Stromal cell of bone marrow (primary cell): Measurements from ENCODE around the gene SUMF1.

ENCODE experiments used
- DNase-seq: peaks from one replicate; pipeline ENCODE4 v3.0.0-alpha.2; 2012; ENCODE audit warnings: low read depth

SUMF1 gene

GRCh38 chr3:4497005-4497692, 30.1 kb upstream of the SUMF1 start:
- no peak for DNase-seq

GRCh38 chr3:4496087-4496452, 29.0 kb upstream of the SUMF1 start:
- DNase-seq = no peak

GRCh38 chr3:4495294-4496086, 28.4 kb upstream of the SUMF1 start:
- DNase-seq = no peak

GRCh38 chr3:4494895-4495264, 27.8 kb upstream of the SUMF1 start:
- no peak for DNase-seq

GRCh38 chr3:4493941-4494894, 27.1 kb upstream of the SUMF1 start:
- DNase-seq = no peak

- peak; percentile 98 for DNase-seq
Observed at GRCh38 chr3:4493014-4493940, 26.2 kb upstream of the SUMF1 start, which contains the start of gene ITPR1. TSS of gene ITPR1 (plus strand) at chr3:4493348. CDS start at chr3:4516492, 23,144 bp downstream.

GRCh38 chr3:4492208-4493013, 25.3 kb upstream of the SUMF1 start:
- DNase-seq = no peak

GRCh38 chr3:4491855-4492207, 24.8 kb upstream of the SUMF1 start:
- DNase-seq = no peak

- DNase-seq = no peak
Observed at GRCh38 chr3:4478261-4478660, 11.2 kb upstream of the SUMF1 start.

GRCh38 chr3:4476496-4476895, 9.4 kb upstream of the SUMF1 start:
- DNase-seq = no peak

- DNase-seq = no peak
Observed at GRCh38 chr3:4475804-4476203, 8.7 kb upstream of the SUMF1 start.

- peak; percentile 83 for DNase-seq
Observed at GRCh38 chr3:4474683-4475490, 7.8 kb upstream of the SUMF1 start.

- no peak for DNase-seq
Observed at GRCh38 chr3:4472766-4473165, 5.7 kb upstream of the SUMF1 start.

GRCh38 chr3:4472312-4472711, 5.2 kb upstream of the SUMF1 start:
- no peak for DNase-seq

- no peak for DNase-seq
Observed at GRCh38 chr3:4471907-4472306, 4.8 kb upstream of the SUMF1 start.

- DNase-seq = no peak
Observed at GRCh38 chr3:4467522-4467867, 426 bp upstream of the SUMF1 start.

- no peak for DNase-seq
Observed at GRCh38 chr3:4464576-4464975, 2.5 kb downstream of the SUMF1 start.

GRCh38 chr3:4462369-4463040, 4.6 kb downstream of the SUMF1 start:
- no peak for DNase-seq

- no peak for DNase-seq
Observed at GRCh38 chr3:4461468-4462090, 5.5 kb downstream of the SUMF1 start.
